ENCODE measurements around the gene OR51G2.
"Not testable (repeated sequence)": the region's sequence is repeated elsewhere in the genome, so short reads cannot be mapped to it uniquely, and the experiment has no call there.

The OR51G2 gene

GRCh38 chr11:4919250-4919649, at the start of gene OR51G2:
Gene OR51G2, minus strand, starts transcription at chr11:4919350. Its CDS starts 3,687 bp downstream, at chr11:4915663.
- TF ChIP-seq CTCF (IDR thresholded peaks at IDR 0.05): no peak
- no peak within 1 kb of the TSS for H2AFZ ChIP-seq
- H3K79me2 ChIP-seq: no peaks in the 10 kb centered on the region
- H3K27me3 ChIP-seq (ENCODE audit: control insufficient read depth, insufficient read depth, low read length): no peaks in the 10 kb centered on the region
- H3K4me2 ChIP-seq (ENCODE audit: low read length): no peak within 1 kb of the TSS
- H3K27ac ChIP-seq: no peak within 1 kb of the TSS
- no peak within 1 kb of the TSS for H3K9ac ChIP-seq
- no peaks in the 10 kb centered on the region for H3K4me1 ChIP-seq
- H3K36me3 ChIP-seq (ENCODE audit: control insufficient read depth, insufficient read depth, low read length): no peaks in the 10 kb centered on the region
- H3K9me3 ChIP-seq (ENCODE audit: control insufficient read depth, low read length): no peaks in the 10 kb centered on the region
- H3K4me3 ChIP-seq (ENCODE audit: low read depth, low read length): no peak within 1 kb of the TSS

GRCh38 chr11:4962816-4963215, 43.7 kb upstream of the OR51G2 start:
- Histone ChIP-seq H3K27me3 (ENCODE audit: control insufficient read depth, insufficient read depth, low read length) (no peaks in the 10 kb centered on the region), H3K4me2 (ENCODE audit: low read length) (no peak overlapping the region), H3K36me3 (ENCODE audit: control insufficient read depth, insufficient read depth, low read length) (no peaks in the 10 kb centered on the region), H3K27ac (no peak overlapping the region), H3K4me3 (ENCODE audit: low read depth, low read length) (no peak overlapping the region), H3K4me1 (no peaks in the 10 kb centered on the region), H3K79me2 (no peaks in the 10 kb centered on the region), H3K9ac (no peak overlapping the region), H3K9me3 (ENCODE audit: control insufficient read depth, low read length) (no peaks in the 10 kb centered on the region), H2AFZ (no peak overlapping the region)
- TF ChIP-seq CTCF (IDR thresholded peaks at IDR 0.05): no peak

GRCh38 chr11:4960877-4961276, 41.7 kb upstream of the OR51G2 start:
- Histone ChIP-seq H3K9me3 (ENCODE audit: control insufficient read depth, low read length) (no peaks in the 10 kb centered on the region), H3K79me2 (no peaks in the 10 kb centered on the region), H3K4me2 (ENCODE audit: low read length) (no peak overlapping the region), H3K4me3 (ENCODE audit: low read depth, low read length) (no peak overlapping the region), H2AFZ (no peak overlapping the region), H3K4me1 (no peaks in the 10 kb centered on the region), H3K27me3 (ENCODE audit: control insufficient read depth, insufficient read depth, low read length) (no peaks in the 10 kb centered on the region), H3K9ac (no peak overlapping the region), H3K27ac (no peak overlapping the region), H3K36me3 (ENCODE audit: control insufficient read depth, insufficient read depth, low read length) (no peaks in the 10 kb centered on the region)
- TF ChIP-seq CTCF (IDR thresholded peaks at IDR 0.05): no peak

GRCh38 chr11:4957396-4957795, 38.2 kb upstream of the OR51G2 start:
- H3K4me3 ChIP-seq (ENCODE audit: low read depth, low read length): no peak overlapping the region
- H3K9ac ChIP-seq: no peak overlapping the region
- H3K27me3 ChIP-seq (ENCODE audit: control insufficient read depth, insufficient read depth, low read length): no peaks in the 10 kb centered on the region
- H3K79me2 ChIP-seq: no peaks in the 10 kb centered on the region
- no peaks in the 10 kb centered on the region for H3K4me1 ChIP-seq
- H3K9me3 ChIP-seq (ENCODE audit: control insufficient read depth, low read length): no peaks in the 10 kb centered on the region
- no peak for TF ChIP-seq CTCF (IDR thresholded peaks at IDR 0.05)
- no peak overlapping the region for H3K27ac ChIP-seq
- no peak overlapping the region for H2AFZ ChIP-seq
- no peaks in the 10 kb centered on the region for H3K36me3 ChIP-seq (ENCODE audit: control insufficient read depth, insufficient read depth, low read length)
- no peak overlapping the region for H3K4me2 ChIP-seq (ENCODE audit: low read length)

- not testable (repeated sequence) for H3K9me3 ChIP-seq (ENCODE audit: control insufficient read depth, low read length); H3K27ac ChIP-seq; H3K27me3 ChIP-seq (ENCODE audit: control insufficient read depth, insufficient read depth, low read length); H3K4me2 ChIP-seq (ENCODE audit: low read length); H3K79me2 ChIP-seq; H3K36me3 ChIP-seq (ENCODE audit: control insufficient read depth, insufficient read depth, low read length); H3K4me1 ChIP-seq; H2AFZ ChIP-seq; H3K9ac ChIP-seq; H3K4me3 ChIP-seq (ENCODE audit: low read depth, low read length)
Measured at GRCh38 chr11:4955613-4956012, 36.5 kb upstream of the OR51G2 start, which contains the start of gene OR51A2. Gene OR51A2, minus strand, starts transcription at chr11:4955713. Its CDS starts 0 bp downstream, at chr11:4955713.

All from parathyroid adenoma (tissue), 2 donors.